BE2C (cell line): ENCODE results near the gene PIAS3.

Source experiments
- DNase-seq: peaks from one replicate; pipeline ENCODE4 v3.0.0-alpha.2; 2020
- H3K27me3 ChIP-seq: fragments of 250-450 bp; sonication (Bioruptor Pico); 2 replicates; pipeline ENCODE4 v1.5.1; 2020; ENCODE audit warnings: mild to moderate bottlenecking
- H3K36me3 ChIP-seq: fragments of 250-450 bp; sonication (Bioruptor Pico); 2 replicates; pipeline ENCODE4 v1.5.1; 2020; ENCODE audit warnings: mild to moderate bottlenecking
- H3K4me1 ChIP-seq: fragments of 250-450 bp; sonication (Bioruptor Pico); 2 replicates; pipeline ENCODE4 v1.5.1; 2020
- H3K4me3 ChIP-seq: 2 replicates; pipeline ENCODE4 v1.5.1; 2011; ENCODE audit warnings: low read depth, low read length
- H3K9me3 ChIP-seq: fragments of 250-450 bp; sonication (Bioruptor Pico); 2 replicates; pipeline ENCODE4 v1.5.1; 2020
- CTCF ChIP-seq: IDR thresholded peaks from 2 replicates; pipeline ENCODE4 v1.5.1; 2012; ENCODE audit warnings: mild to moderate bottlenecking, low read depth, low read length

The PIAS3 gene

DNA sequence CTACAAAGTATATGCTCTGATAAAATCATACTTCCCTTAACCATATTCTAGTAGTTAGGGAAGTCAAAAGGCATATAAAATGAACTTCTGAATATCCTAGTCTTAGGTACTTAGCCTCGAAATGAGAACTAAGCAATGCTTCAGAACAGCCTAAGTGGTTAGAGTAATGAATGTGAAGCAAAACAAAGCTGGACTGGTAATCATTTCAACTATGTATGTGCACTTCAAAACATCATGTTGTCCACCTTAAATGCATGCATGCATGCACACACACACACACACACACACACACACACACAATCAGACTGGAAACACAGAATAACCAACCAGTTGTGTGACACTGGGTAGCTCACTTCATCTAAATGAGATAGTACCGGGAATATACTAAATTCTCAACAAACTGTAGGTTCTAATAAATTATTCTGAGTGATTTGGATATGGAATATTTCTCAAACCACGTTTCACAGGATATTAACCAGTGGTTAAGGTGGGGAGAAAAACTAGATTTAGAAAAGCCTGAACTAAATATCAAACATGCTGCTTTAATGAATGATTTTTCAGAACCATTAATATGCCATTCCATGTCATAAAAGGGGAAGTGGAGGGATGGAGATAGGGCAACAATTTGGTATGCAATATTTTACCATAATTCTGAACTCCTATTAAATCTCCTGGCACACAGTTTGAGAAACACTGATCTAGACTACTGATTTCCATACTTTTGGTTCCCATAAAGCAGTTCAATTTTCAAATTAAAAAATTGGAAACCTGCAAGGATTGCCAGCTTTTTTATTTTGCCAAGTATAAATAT lies 54.4 kb downstream of the PIAS3 start:
- Histone ChIP-seq H3K4me3 (no peak overlapping the region), H3K36me3 (no peaks in the 10 kb centered on the region), H3K4me1 (no peaks in the 10 kb centered on the region), H3K9me3 (no peaks in the 10 kb centered on the region), H3K27me3 (no peaks in the 10 kb centered on the region)
- no peak for DNase-seq
- no peak for TF ChIP-seq CTCF

DNA sequence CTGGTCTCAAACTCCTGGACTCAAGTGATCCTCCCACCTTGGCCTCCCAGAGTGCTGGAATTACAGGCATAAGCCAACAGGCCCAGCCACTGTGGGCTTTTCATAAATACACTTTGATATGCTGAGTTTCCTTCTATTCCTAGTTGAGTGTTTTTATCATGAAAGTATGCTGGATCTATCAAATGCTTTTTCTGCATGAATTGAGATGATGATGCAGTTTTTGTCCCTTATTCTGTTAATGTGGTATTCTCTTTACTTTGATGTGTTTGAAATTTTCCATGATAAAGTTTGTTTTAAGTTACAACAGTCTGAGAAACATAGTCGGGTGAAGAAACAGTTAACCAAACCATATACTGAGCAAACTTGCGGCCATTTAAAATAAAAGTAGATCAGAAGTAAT lies 59.1 kb downstream of the PIAS3 start:
- no peaks in the 10 kb centered on the region for H3K36me3 ChIP-seq
- no peak overlapping the region for H3K4me3 ChIP-seq
- no peak for TF ChIP-seq CTCF

More for the DNA sequence above, 59.1 kb downstream of the PIAS3 start:
- H3K4me1 ChIP-seq: no peaks in the 10 kb centered on the region
- H3K27me3 ChIP-seq: no peaks in the 10 kb centered on the region
- no peak for DNase-seq
- H3K9me3 ChIP-seq: no peaks in the 10 kb centered on the region
